NCI-H2196 treated with DMSO at 0.1 percent for 48 hours (cell line): Measurements from ENCODE around the gene HGF.

Experiments
- DNase-seq: peaks from one replicate; lab custom pipeline; 2025; ENCODE audit not compliant: unreplicated experiment; lab: John Stamatoyannopoulos, UW

HGF gene

DNA sequence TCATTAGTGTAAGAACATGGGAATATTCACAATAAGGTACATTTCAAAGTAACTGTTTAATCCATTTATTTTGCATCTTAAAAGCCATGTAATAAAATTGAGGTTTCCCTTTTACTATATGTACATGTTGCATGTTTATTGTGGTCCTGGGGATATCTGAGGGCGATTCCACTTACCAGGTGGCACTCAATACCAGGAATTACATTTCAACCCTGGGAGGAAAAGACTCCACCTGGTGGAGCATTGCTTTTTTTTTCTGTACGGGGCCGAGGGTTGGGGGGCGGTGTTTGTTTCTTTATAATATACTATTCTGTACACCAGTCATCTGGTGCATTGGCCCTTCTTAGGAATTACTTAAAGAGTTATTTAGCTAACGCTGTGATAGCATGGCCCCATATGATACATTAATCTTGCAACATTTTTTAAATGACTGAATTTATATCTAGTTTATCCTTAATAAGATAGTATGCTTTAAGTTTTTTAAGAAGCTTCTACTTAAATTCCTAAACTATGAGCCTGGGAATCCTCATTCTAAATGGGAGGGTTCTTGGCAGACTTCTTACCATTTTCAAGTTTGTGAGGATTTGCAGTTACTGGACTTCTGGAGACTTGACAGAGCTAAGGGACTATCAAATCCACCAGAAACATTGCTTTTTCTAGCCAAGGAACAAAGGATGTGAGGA lies 7.2 kb upstream of the HGF start:
- DNase-seq = no peak

DNA sequence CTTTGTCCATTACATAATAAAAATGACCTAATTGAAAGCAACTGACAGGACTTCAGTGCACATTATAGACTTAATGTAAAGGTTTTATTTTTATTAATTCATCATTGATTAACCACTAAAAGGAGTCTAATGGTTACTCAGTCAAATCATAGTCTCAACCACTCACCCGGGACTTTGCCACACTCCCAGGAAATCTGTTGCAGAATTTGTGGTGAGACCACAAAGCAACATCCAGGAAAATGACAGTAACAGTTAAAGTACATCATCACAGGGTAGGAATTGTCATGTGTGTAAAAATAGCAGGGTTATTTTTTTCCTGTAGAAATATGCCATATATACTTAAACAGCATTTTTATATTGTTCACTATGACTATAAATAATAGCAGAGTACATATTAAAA lies 6.3 kb upstream of the HGF start:
- no peak for DNase-seq

DNA sequence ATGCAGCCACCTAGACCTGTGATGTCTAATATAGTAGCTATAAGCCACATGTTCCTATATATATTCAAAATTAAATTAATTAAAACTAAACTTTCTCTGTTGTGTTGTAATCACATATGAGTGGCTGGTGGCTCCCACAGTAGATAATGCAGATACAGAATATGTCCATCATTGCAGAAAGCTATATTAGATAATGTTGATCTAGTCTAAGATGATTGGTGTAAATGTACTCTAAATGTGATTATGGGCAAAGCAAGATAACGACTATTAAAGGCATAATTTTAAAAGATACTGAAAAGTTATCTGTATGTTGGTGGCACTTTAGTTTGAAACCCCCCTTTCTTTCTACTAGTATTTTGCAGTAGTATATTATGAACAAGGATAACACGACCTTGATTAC lies 5.7 kb upstream of the HGF start:
- DNase-seq = no peak

DNA sequence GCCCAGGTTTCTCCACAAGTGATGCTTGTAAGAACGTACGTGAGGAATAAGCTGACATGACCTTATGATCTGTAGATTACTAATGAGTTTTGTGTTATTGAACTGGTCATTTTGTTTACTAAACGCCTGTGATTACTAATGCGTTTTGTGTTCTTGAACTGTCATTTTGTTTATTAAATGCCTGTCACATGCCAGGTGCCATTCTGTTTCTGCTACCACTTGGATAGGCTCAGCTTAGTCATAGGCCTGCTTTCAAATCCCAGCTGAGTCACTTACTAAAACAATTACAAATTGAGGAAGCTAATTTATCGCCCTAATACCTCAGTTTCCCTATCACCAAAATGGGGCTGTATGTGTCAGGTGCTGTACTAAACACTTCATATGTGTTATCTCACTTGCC lies 4.7 kb upstream of the HGF start:
- no peak for DNase-seq

DNA sequence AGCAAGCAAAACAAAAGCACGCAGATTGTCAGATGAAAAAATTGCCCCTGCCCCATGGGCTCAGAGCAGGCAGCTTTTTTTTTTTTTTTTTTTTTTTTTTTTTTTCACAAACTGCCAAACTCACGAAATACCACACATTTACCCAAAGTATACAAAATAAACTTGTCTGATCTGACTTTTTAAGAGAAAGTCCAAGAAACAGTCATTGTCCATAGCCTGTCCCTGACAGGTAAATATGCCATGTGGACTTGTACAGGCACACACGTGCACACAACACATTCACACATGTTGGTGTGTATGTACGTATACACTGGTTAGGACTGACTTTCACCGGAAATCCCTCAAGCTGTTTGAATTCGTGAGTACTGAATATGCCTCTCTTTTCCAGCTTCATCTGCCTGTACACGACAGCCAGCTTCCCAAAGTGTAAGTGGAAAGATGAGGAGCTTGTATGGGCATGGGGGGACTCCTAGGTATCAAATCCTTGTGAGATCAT lies 929 bp upstream of the HGF start:
- DNase-seq = no peak

DNA sequence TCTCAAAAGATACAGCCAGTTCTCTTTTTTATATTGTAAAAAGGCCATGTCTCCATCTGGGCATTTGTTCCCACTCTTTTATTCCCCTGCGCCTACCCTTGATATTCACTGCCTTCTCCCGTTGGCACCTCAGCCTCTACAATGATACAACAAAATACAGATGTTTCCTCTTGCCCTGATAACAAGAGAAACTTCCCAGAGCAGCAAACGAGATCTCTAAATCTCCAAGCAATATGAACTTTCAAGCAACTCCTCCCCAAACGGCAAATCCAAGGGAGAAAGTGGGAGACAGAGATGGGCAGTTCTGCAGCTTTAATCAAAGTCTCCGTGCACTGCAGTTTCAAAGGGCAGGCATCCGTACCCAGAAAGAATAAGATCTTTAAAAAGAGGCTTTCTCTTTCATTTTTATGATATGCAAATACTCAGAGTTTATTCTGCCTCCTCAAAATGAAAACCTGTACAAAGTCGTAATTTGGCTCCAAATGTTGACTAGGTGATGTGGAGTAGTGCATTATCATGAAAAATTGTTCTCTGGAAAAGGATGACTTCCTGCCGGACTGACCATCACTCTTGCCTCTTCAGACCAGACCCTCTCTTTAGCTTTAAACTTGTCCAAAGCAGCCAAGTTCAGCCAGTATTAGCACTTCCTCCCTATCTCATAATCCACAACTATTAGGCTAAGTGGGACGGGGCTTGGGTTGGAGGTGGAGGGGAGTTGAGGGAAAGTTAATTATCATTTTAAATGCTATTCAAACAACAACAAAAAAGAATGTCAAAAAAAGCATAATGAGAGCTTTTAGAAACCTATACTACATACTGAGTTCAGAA lies 682 bp downstream of the HGF start:
- no peak for DNase-seq

DNA sequence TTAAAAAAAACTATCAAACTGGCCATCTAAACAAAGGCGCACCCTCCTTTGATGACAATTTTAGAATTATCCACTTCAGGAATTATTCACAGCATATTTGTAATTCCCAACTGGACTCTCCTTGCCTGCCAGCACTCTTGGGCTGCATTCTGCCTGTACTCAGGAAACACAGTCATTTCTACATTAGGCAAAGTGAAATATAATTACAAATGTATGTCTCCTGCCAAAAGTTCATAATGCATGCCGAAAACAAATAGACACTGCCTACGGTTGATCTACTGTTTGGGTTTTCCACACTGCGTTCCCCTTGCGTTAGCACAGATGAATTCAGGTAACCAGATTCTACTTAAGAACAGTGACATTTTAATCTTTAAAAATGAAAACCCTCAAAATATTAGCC lies 1.9 kb downstream of the HGF start:
- DNase-seq = no peak

DNA sequence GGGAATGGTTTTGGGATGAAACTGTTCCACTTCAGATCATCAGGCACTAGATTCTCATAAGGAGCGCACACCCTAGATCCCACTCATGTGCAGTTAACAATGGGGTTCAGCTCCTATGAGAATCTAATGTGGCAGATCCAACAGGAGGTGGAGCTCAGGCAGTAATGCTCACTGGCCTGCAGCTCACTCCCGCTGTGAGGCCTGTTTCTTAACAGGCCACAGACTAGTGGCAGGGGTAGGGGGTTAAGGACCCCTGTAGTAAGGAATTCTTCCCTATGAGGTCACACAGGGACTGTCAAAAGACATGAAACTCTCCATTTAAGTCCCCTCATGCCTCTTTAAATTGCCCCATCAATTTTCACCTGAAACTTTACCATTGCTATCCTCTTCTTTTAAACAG lies 8.0 kb downstream of the HGF start:
- no peak for DNase-seq

DNA sequence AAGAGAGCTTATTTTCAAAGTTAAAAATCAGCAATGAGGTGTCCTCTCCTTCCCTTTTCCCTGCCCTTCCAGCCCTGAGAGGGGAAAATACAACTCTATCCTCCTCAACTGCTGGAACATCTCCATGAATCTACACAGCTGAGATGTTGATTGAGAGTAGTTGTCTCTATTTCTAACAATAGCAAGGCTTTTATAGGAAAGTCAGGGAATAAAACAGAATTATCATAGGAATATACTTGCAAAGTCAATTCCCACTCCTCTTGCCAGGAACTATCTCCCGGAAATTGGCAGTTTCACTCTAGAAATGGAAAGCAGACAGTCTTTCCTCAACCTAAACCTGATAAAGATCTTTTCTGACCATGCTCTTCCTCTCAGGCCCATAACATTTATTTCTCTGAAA lies 8.8 kb downstream of the HGF start:
- DNase-seq = no peak

DNA sequence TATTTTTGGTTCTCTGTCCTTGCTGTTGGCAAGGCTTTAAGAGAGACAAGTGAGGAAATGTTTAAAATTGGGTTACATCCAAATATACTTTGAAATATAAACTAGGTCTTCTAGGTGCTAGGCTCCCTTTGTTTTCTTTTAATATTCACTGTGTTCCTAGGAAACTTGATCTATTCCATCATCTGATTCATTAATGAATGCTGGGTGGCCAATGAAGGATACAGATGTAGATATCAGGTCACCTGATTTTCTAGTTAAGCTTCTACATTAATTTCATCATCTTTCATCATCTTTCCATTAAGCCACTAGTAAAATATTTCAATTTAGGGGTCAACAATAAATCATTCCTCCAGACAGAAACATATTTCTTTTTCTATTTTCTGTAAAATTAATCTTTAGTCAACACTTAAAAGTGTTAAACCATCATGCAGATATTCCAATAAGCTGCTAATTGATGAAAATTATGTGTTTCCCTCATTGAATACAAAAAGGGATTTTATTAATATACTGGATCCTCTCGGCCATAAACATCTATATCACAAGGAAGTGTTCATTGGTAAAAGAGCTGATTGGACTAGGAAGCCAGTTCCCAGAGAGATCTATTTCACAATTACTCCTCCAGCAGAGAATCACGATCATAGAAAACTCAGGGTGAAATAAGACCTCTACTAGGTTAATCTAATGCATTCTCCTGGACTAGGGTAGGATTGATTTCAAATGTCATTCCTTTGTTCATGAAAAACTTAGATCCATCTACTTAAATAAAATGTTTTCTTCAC lies 14.7 kb downstream of the HGF start:
- DNase-seq = no peak

DNA sequence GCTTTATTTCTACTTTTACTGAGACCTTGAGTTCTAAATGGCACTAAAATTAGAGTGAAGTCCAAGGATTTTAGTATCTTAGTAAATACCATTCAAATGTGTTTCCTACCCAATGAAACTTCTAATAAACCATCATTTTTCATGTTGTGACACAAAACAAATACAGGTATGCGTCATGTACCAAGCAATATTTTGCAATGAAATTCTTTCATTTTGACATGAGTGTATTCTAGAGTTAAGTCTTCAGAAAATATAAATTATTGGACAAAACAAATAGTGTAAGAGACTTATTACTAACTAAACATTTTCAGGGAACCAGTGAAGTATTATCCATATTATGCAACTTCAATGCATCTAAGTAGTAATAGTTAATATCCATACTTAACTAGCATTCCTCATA lies 16.5 kb downstream of the HGF start:
- DNase-seq = no peak

DNA sequence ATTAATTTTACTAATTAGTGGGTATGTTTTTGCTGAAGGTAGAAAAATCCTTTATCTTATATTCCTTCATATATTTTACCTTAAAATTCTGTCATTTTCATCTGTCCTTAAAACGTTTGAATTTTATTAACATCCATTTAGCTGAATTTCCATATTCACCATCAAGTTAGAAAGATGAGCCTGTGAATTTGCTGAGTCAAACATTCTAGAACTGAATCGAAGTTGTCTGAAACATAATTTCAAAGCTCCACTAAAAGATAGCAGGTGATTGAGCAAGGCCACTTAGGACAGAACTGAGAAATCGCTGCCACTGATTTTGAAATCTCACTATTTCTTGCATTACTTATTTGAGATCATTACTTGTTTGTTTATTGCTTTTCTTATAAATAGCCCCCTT lies 17.5 kb downstream of the HGF start:
- no peak for DNase-seq

DNA sequence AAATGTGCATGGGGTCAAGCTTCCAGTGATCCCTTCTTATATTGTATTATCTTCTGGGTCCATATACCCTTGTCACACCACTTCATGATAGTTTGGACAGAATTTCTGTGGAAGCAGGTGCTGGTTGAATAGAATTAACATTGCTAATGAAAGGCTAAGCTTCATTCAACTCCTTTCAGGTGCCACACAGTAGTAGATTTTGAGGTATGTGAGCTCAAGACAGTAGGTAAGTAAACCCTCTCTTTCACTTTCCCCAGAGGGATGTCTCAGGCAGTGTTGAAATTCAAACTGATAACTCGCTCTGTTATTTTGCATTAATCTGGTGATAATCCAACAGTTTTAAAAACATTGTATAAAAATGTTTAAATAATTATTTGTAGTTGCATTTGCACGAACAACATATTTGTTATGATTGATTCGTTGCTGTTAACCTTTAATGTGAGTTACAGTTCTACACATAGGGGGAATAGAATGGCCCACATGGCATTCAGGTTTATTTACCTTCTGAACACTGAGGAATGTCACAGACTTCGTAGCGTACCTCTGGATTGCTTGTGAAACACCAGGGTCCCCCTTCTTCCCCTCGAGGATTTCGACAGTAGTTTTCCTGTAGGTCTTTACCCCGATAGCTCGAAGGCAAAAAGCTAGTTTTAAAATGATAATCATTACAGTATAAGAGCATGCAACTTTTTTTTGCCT lies 18.1 kb downstream of the HGF start:
- no peak for DNase-seq

DNA sequence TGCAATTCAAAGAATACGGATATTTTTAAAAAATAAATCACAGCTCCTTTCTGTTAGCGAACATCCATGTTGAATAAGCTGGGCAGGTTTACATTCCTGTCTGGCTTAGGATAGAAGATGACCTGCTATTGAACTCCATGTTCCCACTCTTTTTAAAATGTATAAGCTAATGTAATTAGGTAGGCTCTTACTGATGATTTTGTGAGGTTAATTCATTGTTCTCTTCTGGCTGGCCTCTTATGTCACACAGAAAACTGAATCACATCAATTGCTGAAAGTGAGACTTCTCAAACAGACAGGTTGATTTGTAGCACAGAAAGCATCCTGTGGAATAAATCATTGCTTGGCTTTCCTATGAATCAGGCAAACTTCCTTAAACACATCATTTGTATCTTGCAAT lies 24.2 kb downstream of the HGF start:
- DNase-seq = no peak

DNA sequence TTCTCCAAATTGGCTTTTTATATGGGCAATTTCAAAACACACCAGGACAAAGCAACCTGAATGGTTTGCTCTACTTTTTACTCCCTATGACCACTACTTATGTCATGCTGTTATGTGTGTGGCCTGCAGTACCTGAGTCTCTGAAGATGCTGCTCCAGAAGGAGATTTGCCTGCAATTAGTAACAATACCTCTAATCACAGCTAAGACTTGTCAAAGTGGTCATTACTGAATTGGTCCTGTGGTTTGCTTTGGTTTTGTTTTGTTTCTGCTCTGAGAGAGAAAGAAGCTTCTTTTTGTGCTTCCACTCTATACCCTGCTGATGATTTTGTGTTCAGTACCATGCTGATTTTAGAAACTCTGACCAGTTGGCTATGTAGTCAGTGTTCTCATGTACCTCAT lies 25.5 kb downstream of the HGF start:
- no peak for DNase-seq

DNA sequence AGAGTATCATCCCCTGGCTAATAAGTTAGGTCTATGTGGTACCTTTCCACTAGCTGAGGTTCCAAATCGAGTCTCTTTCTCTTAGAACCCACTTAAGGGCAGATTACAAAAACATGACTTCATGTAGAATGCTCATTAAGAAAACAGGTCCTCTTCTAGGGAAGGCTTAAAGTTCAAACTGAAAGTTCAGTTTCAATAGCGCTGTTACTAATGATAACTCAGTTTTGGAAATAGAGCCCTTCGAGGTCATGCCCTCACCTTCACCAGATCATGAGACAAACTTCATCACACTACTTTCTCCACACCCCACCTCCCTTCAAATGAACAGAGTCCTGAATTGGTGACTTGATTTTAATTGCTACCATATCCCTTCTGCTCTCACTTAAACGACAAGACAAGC lies 26.2 kb downstream of the HGF start:
- no peak for DNase-seq

DNA sequence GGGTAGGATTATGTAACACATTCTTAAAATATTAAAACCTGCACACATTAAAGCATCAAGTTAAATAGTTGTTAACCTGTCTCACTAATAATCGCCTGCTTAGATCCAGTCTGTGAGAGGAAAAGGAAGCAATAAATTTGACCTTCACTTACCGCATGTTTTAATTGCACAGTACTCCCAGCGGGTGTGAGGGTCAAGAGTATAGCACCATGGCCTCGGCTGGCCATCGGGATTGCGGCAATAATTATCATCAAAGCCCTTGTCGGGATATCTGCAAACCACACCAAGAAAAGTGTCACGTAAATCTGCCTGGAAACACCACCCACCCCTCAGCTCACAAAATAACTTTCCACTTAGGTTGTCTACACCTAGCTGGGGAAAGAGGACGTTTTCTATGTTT lies 26.6 kb downstream of the HGF start:
- DNase-seq = no peak

DNA sequence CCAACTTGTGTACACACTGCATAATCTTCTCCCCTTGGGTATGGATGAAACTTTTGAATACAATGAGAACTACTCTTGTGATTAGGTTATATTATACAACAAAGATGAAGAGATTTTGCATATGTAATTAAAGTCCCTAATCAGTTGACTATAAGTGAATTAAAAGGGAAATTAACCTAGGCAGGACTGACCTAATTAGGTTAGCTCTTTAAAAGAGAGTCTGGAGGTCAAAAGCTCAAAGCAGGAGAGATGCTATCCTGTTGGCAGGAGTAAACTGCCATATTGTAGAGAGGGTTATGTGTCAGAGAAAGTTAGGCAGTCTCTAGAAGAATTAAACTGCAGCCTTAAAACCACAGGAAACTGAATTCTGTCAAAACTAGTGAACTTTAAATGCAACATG lies 29.4 kb downstream of the HGF start:
- DNase-seq = no peak

DNA sequence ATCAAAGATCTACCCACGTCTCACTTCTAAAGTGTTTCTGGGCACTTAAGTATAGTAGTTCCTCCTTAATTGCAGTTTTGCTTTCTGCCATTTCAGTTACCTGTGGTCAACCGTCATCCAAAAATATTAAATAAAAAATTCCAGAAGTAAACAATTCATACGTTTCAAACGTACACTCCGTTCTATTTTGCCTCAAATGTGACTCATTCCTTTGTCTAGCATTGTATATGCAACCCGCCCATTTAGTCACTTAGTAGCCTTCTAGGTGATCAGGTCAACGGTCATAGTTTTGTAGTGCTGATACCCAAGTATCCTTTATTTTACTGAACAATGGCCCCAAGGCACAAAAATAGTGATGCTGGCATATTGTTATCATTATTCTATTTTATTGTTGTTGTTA lies 33.8 kb downstream of the HGF start:
- no peak for DNase-seq

DNA sequence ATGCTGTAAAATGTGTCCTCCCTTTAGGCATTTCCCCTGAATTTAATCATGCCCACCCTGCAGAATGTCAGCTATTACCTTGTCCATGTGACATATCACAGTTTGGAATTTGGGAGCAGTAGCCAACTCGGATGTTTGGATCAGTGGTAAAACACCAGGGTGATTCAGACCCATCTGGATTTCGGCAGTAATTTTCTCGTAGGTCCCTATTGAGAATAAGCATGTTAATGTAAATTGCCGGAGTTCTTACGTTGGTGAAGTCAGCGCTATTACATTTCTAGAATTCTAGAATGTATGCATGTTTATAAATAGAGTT lies 44.1 kb downstream of the HGF start:
- DNase-seq = no peak

DNA sequence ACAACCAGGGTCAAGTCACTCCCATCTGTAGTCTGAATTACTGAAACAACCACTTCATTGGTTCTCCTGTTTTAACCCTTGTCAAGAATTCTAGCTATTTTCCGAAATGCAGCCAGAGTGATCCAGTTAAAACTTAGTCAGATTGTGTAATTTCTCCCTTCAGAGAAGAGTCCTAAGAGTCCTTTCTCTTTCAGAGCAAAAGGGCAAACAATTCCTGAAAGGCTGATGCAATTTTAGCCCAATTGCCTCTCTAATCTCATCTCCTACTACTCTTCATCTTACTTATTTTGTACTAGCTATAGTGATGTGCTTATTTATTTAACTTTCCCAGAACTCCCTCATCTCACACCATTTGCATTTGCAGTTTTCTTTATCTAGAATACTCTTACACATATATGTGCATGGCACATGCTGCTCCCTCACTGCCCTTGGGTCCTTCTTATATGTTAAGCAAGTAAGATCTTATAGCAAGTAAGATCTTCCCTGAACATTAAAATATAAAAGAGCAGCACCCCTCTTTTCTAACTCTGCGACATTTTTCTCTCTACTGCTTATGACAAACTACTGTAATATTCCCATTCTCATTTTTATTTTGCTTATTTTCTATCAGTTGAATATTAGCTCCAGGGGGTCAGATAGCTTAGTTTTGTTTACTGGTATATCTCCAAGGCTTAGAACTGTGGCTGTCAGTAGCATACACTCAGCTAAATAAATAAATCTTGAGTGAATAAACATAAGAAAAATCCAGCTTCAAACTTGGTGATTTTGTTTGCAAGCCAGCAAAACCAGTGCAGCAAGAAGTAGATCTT lies 44.6 kb downstream of the HGF start:
- no peak for DNase-seq
